Muscle of back (tissue), 11 donors: ENCODE measurements around the gene COTL1. TPM values are rescaled to one million over a fixed set of nuclear protein-coding genes. Genes with fewer than 3 reads are reported as not detected.
"Not testable (repeated sequence)": the region's sequence is repeated elsewhere in the genome, so short reads cannot be mapped to it uniquely, and the experiment has no call there.

Experiments used
- DNase-seq, 3 donors: peaks; one replicate each; pipeline versions ENCODE4 v3.0.0 to v3.0.0-alpha.2; 2013
- polyA plus RNA-seq, 10 donors: library from polyadenylated mRNA; unstranded; fragments of 120-200 nt; gene quantifications; one replicate each; pipeline ENCODE4 v1.2.1, GENCODE V29; 2013; ENCODE audit not compliant: insufficient read length in 10 of 10

Gene COTL1
- polyA plus RNA-seq, 10 donors: 23.0 to 43.3 (median 28.5) TPM

DNA sequence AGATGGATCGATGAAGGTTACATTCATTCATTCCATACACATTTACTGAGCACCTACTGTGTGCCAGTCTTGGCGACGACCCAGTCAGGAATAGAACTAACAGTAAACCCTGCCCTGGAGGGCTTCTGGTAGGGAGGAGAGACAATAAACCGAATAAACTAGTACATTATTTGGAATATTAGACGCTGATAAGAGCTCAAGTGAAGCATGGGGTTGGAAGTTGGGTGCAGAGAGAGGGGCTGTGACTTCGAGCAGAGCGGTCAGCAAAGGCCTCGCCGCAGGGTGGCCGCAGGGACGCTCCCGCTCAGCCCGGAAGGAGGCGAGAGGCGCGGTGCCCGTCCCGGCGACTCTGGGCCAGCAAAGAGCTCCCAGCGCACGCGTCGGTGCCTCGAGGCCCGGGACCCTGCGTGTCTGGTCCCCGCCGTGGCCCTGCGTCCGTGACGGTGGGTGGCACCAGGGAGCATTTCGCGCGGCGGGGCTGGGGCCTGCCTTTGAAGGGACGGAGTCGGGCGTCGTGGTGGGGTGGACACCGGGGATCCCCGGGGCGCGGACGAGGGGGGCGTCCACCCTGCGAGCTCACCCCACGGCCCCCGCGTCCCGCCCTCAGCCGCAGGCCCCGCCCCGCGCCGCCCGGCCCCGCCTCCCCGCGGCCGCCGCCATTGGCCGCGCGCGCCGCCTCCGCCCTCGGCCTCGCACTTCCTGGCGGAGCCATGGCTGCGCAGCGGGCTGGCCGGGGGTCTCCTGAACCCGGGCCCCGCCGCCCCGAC is 30.1 kb upstream of the COTL1 start, which contains the start of gene KLHL36:
Gene KLHL36, plus strand, starts transcription at position 684 of the 767 bp plus-strand sequence. CDS start 2,357 bp downstream, outside the sequence.
- DNase-seq: peak; percentile 37 to 83 (median 40)

DNA sequence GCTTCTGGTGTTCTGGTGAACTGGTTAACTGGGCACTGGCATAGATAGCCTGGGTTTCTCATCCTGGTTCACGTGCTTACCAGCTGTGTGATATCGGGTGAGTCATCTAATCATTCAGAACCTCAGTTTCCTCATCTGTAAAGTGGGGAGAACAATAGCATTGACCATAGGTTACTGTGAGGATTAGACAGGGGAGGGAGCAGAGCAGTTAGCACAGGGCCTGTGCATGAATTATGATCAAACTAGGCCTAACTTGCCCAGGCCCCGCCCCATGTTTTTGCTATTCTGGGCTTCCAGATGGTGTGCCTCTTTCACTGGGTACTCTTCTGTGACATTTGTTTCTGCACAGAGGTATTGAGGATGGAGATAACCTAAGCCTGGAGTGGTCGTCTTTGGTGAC is 25.8 kb upstream of the COTL1 start:
- DNase-seq: peak in 1 of 3 donors; percentile 13

DNA sequence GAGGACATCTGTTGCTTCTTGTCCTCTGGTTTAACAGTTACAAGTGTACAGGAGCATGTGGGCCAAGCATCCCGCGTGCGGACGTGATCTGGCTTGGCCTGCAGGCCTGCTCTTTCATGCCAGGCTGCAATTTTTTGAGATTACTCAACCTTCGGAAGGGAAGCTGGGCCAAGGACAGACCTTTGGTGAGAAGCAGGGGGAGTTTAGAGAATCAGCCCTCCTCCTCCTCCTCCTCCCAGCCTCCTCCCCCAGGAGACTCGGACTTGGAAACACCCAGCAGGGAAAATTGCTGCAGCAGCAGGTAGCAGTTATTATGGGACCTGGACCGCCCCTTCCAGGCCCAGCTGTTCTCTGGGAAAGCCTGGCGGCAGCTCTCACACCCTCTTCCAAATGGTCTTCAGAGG is 25.3 kb upstream of the COTL1 start:
- peak; percentile 81 to 95 (median 86) for DNase-seq

GRCh38 chr16:84641643-84642358 is 23.9 kb upstream of the COTL1 start:
- DNase-seq: no peak

- no peak for DNase-seq
Measured at GRCh38 chr16:84640145-84640544, 22.3 kb upstream of the COTL1 start.

DNA sequence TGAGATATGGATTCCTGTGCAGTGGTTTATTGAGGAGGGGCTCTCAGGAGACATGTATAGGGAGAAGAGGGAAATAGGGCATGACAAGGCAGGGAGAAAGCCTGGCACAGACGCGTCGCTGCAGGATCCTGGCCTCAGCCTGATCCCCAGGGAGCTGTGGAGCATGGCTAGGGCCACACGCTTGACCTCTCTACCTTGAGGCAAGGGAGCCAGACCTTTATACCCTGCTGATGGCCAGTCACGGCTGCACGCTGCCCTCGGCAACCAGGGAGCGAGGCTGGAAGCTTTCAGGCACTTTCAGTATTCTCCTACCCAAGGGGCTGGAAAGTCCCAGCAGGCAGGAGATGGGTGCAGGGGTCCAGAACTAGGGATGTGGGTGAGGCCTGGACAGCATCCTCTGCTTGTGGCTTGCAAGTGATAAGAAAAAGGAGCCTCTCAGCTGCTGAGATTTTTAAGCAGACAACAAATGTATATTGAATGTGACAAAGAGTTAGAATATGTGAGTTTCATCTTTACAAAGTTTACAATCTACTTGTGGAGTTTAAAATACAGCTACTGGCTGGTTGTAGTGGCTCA is 20.4 kb upstream of the COTL1 start:
- DNase-seq: no peak

GRCh38 chr16:84637709-84638108 is 19.8 kb upstream of the COTL1 start:
- DNase-seq: no peak

- no peak for DNase-seq
Measured at GRCh38 chr16:84635702-84636101, 17.8 kb upstream of the COTL1 start.

DNA sequence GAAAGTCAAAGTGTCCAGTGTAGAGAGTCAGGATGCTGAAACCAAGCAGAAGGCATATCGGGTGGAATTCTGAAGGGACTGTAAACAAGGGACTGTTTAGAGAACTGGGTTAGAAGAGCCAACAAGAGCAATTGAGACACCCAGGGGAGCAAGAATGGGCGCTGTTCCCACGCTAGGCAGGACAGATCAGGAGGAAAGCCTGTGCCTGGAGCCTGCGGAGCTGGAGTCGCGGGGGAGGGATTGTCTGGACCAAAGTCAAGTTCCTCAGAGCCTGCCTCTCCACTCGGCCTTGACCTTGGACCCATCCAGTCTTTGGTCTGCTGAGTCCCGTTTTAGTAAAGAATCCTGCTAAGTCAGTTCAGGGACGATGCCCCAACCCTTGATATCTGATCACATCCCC is 15.7 kb upstream of the COTL1 start:
- peak in 1 of 3 donors; percentile 82 for DNase-seq

GRCh38 chr16:84632862-84633261 is 15.0 kb upstream of the COTL1 start:
- not testable (repeated sequence) for DNase-seq

- DNase-seq: no peak
Measured at GRCh38 chr16:84631886-84632285, 14.0 kb upstream of the COTL1 start.

DNA sequence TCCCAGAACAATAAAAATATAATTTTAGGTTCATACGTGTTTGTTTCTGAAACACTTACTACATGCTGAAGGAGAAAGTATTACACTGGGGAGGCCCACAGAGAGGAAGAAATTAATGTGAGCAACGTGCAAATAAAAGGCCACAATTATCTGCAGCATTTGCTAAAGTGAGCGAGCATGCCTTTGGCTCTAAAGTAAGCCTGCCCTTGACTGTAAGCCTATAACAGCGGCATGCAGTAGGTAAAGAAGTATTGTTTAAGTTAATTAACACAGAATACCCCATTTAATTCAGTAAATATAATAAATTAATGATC is 13.2 kb upstream of the COTL1 start:
- DNase-seq: no peak

- no peak for DNase-seq
Measured at GRCh38 chr16:84630446-84631152, 12.7 kb upstream of the COTL1 start.

- DNase-seq: no peak
Measured at GRCh38 chr16:84630009-84630408, 12.1 kb upstream of the COTL1 start.

GRCh38 chr16:84629580-84629979 is 11.7 kb upstream of the COTL1 start:
- no peak for DNase-seq

- DNase-seq: no peak
Measured at GRCh38 chr16:84628226-84628731, 10.4 kb upstream of the COTL1 start.

DNA sequence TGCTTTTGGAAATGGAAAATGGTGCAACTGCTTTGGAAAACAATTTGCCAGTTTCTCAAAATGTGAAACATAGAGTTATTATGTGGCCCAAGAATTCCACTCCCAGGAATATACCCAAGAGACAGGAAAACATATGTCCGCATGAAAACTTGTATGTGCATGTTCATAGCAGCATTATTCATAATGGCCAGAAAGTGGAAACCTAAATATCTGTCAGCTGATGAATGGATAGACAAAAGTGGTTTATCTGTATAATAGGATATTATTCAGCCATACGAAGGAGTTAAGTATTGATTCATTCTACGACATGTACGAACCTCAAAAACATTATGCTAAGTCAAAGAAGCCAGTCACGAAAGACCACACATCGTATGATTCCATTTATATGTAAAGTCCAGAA is 7.7 kb upstream of the COTL1 start:
- DNase-seq: no peak

- not testable (repeated sequence) for DNase-seq
Measured at GRCh38 chr16:84620913-84621312, 3.0 kb upstream of the COTL1 start.

DNA sequence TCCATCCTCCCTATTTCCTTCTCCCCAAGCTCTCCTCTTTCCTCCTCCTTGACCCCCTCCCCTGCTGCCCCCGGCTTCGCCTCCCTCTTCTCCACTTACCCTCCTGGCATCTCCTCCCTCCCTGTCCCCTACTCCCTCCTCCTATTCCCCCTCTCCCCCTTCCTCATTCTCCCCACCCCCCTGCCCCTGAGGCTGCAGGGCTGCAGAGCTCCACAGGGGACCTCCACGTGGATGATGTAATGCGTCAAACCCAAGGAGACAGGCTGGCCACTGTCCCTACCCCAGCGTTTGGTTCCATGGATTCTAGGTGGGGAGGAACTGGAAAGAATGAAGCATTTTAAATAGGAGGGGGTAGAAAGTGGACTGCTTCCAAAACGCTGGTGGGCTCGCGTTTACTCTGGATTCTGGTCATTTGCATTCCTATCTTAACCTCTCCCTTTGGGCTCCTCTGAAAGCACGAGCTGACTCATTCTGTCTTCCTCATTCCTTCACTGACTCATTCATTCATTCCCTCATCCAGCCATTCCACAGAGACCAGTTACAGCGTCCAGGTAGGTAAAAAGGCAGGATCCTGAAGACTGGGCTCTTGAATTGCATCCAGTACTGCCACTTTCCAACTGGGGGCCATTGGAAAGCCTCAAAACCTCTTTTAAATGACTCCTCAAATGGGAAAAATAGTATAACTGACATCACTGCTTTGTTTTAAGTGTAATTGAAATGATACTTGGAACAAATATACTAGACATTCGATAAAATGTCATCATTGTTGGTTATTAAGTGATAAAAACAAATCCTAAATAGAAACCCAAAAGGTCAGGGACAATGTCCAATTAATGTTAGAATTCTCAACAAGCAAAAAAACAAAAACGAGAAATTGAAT is 943 bp upstream of the COTL1 start:
- DNase-seq: peak in 2 of 3 donors; percentile 64 to 97

DNA sequence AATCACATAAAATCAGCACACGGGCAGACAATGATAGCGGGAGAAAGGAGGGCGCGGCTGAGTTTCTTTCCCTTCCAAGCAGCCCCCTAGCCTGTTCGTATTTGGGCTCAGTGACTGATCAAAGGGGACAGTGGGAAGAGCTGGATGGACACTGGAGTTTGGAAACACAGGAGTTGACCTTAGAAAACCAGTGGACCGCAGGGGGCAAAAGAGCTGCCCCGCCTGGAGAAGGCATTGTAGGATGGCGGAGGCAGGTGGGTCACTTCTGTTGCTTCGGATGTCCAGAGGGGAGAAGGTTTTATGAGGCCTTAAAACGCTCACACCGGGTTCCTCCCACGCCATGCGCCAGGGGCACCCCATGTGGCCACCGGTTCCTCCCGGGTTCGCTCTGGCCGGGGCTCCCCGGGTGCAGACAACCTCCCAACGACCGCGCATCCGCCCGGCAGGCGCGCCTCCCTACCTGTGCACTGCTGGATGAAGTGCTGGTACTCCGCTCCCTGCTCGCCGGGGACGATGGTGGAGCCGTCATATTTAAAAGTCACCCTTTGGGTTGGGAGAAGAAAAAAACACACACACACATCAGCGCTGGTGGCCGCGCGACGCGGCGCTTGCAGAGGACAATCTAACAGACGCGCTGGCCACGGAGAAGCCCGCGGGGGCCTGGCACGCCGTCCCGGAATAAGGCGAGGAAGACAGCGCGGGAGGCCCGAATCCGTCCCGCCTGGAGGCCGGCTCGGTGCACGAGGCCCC is 662 bp downstream of the COTL1 start:
- DNase-seq: peak in 1 of 3 donors; percentile 75
